Parathyroid adenoma (tissue), 2 donors: Measurements from ENCODE around the gene RNASE9.

ENCODE experiments used
- H2AFZ ChIP-seq: fragments of 300-600 bp; sonication (generic); one replicate; pipeline ENCODE4 v1.7.0; 2017; ENCODE audit warnings: antibody characterized with exemption, mild to moderate bottlenecking
- H3K27ac ChIP-seq: fragments of 300-600 bp; sonication (generic); one replicate; pipeline ENCODE4 v1.7.0; 2017
- H3K27me3 ChIP-seq: fragments of 300-600 bp; sonication (generic); one replicate; pipeline ENCODE4 v1.7.0; 2017; ENCODE audit warnings: low read length; ENCODE audit not compliant: control insufficient read depth, insufficient read depth
- H3K36me3 ChIP-seq: fragments of 300-600 bp; sonication (generic); one replicate; pipeline ENCODE4 v1.7.0; 2017; ENCODE audit warnings: low read length; ENCODE audit not compliant: control insufficient read depth, insufficient read depth
- H3K4me1 ChIP-seq: fragments of 300-600 bp; sonication (generic); one replicate; pipeline ENCODE4 v1.7.0; 2017; ENCODE audit warnings: control low read depth
- H3K4me2 ChIP-seq: fragments of 300-600 bp; sonication (generic); one replicate; pipeline ENCODE4 v1.7.0; 2017; ENCODE audit warnings: low read length
- H3K4me3 ChIP-seq: fragments of 300-600 bp; sonication (generic); one replicate; pipeline ENCODE4 v1.7.0; 2017; ENCODE audit warnings: low read depth, low read length
- H3K79me2 ChIP-seq: fragments of 300-600 bp; sonication (generic); one replicate; pipeline ENCODE4 v1.7.0; 2017; ENCODE audit warnings: control low read depth
- H3K9ac ChIP-seq: fragments of 300-600 bp; sonication (generic); one replicate; pipeline ENCODE4 v1.7.0; 2017; ENCODE audit warnings: mild to moderate bottlenecking
- H3K9me3 ChIP-seq: fragments of 300-600 bp; sonication (generic); one replicate; pipeline ENCODE4 v1.7.0; 2017; ENCODE audit warnings: low read length; ENCODE audit not compliant: control insufficient read depth
- CTCF ChIP-seq: fragments of 300-600 bp; sonication (generic); IDR thresholded peaks from one replicate; pipeline ENCODE4 v1.7.0; 2017; ENCODE audit warnings: antibody characterized with exemption, mild to moderate bottlenecking
- donor health status: primary hyperparathyroidism.

Gene RNASE9

DNA sequence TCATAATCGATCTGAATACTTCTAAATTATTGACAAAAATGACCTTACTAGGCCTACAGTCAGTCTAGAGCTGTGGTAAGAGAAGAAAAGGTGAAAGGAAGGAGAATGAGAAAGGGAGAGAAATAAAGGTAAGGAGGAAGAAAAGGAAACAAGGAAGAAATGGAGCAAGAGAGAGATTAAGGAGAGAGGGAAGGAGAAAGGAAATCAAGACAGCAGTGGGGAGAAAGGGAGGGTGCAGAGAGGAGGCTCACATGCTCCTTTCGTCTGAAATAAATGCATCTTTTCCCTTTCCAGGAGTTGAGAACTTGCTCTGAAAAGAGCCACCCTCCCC lies 3.7 kb downstream of the RNASE9 start:
- H3K36me3 ChIP-seq, result no peaks in the 10 kb centered on the region
- no peak for TF ChIP-seq CTCF
- H2AFZ ChIP-seq, result no peak overlapping the region
- no peaks in the 10 kb centered on the region for H3K79me2 ChIP-seq
- H3K27me3 ChIP-seq, result no peaks in the 10 kb centered on the region
- no peak overlapping the region for H3K9ac ChIP-seq
- no peak overlapping the region for H3K4me2 ChIP-seq
- no peak overlapping the region for H3K27ac ChIP-seq
- peaks cover 2% of the 10 kb centered on the region for H3K4me1 ChIP-seq
- no peak overlapping the region for H3K4me3 ChIP-seq
- H3K9me3 ChIP-seq, result no peaks in the 10 kb centered on the region

- Histone ChIP-seq H3K79me2 (no peaks in the 10 kb centered on the region), H3K36me3 (no peaks in the 10 kb centered on the region), H3K4me1 (peaks cover 2% of the 10 kb centered on the region), H3K9me3 (no peaks in the 10 kb centered on the region), H2AFZ (no peak overlapping the region), H3K27ac (no peak overlapping the region), H3K27me3 (no peaks in the 10 kb centered on the region), H3K9ac (no peak overlapping the region), H3K4me2 (no peak overlapping the region), H3K4me3 (no peak overlapping the region)
- no peak for TF ChIP-seq CTCF
Measured at GRCh38 chr14:20556500-20557211, 4.2 kb downstream of the RNASE9 start.

DNA sequence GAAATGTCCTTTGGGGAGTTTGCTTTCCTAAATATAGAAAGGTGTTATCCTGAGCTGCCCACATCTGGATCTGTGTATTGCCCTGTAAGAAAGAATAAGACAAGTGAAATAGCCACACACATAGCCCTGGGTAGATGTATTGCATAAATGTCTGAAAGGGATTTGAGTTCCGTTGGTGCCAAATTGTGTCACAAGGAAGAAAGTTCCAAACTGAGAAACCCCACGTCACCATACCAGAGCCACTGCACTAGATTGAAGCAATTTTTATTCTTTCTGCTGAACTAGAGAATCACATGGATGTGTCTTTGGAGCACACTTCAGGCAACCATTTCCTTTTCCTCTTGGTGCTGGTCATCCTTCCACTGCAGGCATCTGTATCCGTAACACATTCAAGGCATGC lies 5.0 kb downstream of the RNASE9 start:
- no peaks in the 10 kb centered on the region for H3K36me3 ChIP-seq
- TF ChIP-seq CTCF, result no peak
- H3K27me3 ChIP-seq, result no peaks in the 10 kb centered on the region
- no peaks in the 10 kb centered on the region for H3K79me2 ChIP-seq
- H3K27ac ChIP-seq, result no peak overlapping the region
- H3K9me3 ChIP-seq, result no peaks in the 10 kb centered on the region
- H3K4me2 ChIP-seq, result no peak overlapping the region
- H3K4me3 ChIP-seq, result no peak overlapping the region
- H3K9ac ChIP-seq, result no peak overlapping the region
- no peak overlapping the region for H2AFZ ChIP-seq
- peaks cover 2% of the 10 kb centered on the region for H3K4me1 ChIP-seq

DNA sequence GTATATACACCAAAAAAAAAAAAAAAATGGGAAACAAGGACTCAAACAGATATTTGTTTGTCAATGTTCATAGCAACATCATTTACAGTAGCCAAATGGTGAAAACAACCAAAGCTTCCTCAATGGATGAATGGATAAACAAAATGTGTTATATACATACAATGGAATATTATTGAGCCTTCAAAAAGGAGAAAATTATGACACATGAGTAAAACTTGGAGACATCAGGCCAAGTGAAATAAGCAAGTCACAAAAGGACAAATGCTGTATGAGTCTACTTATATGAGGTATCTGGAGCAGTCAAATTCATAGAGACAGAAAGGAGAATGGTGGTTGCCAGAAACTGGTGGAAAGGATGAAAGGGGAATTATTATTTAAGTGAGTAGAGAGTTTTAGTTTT lies 7.8 kb downstream of the RNASE9 start:
- H2AFZ ChIP-seq, result no peak overlapping the region
- H3K79me2 ChIP-seq, result no peaks in the 10 kb centered on the region
- H3K4me1 ChIP-seq, result peaks cover 5% of the 10 kb centered on the region
- H3K36me3 ChIP-seq, result no peaks in the 10 kb centered on the region
- no peak overlapping the region for H3K4me2 ChIP-seq
- H3K9ac ChIP-seq, result no peak overlapping the region
- TF ChIP-seq CTCF, result no peak
- H3K4me3 ChIP-seq, result no peak overlapping the region
- H3K27me3 ChIP-seq, result no peaks in the 10 kb centered on the region
- H3K9me3 ChIP-seq, result no peaks in the 10 kb centered on the region
- no peak overlapping the region for H3K27ac ChIP-seq

- H3K4me1 ChIP-seq, result peaks cover 16% of the 10 kb centered on the region
- no peaks in the 10 kb centered on the region for H3K36me3 ChIP-seq
- H3K27ac ChIP-seq, result no peak overlapping the region
Measured at GRCh38 chr14:20551606-20552005, 9.2 kb downstream of the RNASE9 start.

More at GRCh38 chr14:20551606-20552005, 9.2 kb downstream of the RNASE9 start:
- Histone ChIP-seq H3K9ac (no peak overlapping the region), H3K27me3 (no peaks in the 10 kb centered on the region), H3K4me2 (no peak overlapping the region), H2AFZ (no peak overlapping the region), H3K79me2 (no peaks in the 10 kb centered on the region), H3K9me3 (no peaks in the 10 kb centered on the region), H3K4me3 (no peak overlapping the region)
- no peak for TF ChIP-seq CTCF
